Endothelial cell of hepatic sinusoid (primary cell): Measurements from ENCODE around the gene CLCN2.

ENCODE experiments used
- in situ Hi-C: cut with HindIII; loops from 2 replicates; pipeline ENCODE4 v1.10.0; 2017; ENCODE audit warnings: low sequenced_read_pairs

CLCN2 gene

DNA sequence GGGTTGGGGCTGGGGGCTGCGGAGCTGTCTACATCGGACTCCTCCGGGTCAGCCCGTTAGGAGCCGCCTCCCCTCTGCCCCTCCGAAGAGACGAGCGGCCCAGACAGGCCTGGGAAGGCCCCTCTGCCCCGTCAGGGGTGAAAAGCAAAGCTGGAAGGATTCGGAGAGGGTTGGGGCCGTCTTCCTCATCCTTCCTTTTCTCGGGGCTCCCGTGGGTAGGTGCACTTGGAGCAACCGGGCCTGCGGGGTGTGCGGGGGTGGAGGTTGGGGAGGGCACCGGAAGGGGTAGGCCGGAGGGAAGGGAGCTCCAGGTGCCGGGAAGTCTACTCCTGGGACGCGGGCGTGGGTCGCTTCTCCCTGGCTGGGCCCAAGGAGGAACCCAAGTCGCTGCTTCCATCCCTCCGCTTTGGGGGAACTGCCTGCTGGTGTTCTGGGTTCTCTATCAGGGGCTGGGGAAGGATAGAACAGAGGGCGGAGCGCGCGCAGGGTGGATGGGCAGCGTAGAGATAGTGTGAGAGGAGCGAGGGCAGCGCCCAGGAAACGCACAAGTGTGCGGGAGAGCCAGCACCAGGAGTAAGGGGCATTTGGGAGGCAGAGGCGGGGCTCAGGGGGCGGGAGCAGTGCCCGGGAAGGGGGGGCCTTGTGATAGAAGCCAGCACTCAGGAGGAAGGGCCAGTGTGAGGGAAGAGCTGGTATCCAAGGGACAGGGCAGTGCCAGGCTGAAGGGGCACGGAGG is 695 bp upstream of the CLCN2 start:
- in situ Hi-C loops = no loop called here

DNA sequence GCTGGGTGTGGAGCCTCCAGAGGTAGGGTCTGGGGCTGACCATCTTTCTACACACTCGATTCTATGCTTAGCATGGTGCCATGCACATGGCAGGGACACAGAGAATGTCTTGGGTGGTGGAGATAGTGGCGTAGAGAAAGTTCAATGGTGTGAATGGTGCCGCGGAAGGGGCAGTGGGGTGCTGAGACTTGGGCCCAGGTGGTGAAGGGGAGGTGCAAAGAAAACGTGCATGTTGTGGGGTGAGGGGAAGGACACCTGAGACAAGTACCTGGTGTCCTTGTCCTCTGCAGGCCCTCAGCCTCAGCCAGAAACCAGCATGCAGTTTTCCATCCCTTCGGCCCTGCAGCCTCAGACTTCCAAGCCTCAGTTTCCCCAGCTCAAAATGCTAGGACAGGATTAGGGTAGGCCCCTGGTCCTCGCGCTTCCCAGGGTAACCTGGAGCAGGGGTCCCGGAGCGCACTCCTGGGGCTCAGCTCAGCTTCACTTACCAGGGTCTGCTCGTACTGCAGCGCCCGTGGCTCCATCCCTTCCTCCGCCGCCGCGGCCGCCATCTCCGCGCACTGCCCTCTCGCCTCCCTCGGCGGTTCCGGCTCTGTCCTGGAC is 375 bp downstream of the CLCN2 start:
- in situ Hi-C loops = no loop called here

DNA sequence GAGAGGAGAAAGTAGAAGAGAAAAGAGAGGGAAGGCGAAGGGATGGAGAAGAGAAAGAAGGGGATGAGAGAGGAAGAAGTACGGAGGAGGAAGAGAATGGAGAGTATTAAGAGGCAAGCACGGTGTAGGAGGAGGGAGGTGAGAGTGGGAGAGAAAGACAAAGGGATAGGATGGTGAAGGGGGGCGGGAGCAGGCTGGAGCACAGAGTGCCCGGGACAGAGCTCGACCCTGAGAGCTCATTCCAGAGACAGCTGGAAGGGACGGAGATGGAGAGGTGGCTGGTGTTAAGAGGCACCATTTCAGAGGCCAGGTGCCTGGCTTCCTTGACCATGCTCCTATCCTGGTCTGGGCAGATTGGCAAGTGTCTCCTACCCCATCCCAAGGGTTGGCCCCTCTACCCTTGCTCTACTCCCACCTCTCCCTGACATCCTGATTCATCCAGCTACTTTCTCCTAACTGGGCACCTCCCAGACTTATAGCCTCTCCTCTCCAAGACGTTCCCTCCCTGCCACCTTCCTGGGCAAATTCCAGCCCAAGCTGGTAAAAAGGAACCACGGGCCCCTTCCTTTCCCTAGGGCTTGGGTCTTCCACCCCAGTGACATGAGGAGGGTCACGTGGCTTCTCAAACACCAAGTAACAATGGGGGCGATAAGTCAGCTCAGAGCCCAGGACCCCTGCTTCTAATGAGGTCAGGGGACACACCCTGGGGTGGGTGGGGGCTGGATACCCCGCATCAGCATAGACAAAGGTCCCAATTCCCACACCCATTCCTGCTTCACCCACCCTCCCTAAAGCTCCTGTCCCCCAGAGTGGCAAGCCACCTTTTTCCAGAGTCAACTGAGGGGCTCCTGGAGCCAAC is 1.1 kb downstream of the CLCN2 start:
- in situ Hi-C loops = no loop called here

DNA sequence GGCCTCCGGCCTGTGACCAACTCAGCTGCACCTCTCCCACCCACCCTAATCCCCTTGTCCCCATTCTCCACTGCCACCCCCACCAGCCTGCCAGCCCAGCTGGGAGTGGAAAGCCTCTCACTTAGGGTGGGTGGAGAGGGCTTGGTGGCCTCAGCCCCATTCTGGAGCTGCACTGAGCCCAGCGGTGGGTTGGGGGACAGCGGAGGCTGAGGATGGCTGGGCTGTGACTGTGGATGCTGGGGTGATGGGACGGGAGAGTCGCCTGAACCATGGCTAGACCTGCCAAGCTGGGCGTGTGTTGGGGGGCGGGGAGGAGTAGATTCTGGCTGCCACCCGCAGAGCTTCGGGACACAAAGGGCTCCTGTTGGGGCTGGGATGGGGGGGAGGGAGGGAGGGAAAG is 1.8 kb downstream of the CLCN2 start:
- in situ Hi-C loops = no loop called here

DNA sequence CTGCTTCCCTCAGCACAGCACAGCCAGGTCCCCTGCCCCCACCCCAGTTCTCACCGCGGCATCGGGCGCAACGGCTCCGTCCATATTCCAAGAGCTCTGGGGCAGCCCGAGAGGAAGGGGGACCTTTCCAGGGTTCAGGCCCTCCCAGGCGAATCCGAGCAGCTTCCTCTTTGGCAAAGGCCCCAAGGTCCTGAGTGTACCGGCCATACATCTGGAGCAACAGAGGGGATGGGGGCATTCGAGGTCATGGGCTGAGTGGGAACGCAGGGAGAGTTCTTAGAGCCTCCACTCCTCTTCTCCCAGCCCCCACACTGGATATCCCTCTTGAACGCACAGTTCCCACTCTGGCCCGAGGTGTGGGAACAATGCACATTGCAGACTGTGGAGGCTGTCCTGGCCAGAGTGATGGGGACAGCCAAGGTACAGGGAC is 2.5 kb downstream of the CLCN2 start:
- in situ Hi-C loops = no loop called here

DNA sequence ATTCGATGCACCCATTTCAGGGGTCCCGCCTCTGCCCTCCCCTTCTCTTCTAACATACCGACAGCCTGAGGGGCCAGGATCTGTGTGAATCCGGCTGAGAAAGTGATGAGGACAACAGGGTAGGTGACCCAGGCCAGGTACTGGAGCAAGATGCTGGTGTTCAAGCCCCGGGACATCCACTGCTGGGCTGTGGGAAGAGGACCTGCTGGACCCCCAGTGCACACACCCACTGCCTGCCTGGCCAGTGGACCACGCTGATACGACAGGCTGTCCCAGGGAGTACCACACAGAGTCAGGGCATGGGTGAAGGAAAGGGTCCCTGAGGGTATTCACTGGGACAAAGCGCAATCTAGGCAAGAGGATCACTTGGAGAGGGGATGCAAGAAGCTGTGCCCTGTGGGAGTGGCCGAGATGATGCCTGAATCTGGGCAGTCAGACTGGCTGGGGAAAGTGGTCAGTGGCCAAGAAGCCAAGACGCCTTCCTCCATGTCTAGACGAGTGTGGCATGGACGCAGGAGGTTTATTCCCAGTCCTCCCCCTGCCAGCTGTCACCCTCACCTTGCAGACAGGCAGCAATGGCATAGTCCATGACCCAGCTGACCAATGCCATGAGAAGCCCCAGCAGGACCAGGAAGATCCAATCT is 3.2 kb downstream of the CLCN2 start:
- in situ Hi-C loops = no loop called here

DNA sequence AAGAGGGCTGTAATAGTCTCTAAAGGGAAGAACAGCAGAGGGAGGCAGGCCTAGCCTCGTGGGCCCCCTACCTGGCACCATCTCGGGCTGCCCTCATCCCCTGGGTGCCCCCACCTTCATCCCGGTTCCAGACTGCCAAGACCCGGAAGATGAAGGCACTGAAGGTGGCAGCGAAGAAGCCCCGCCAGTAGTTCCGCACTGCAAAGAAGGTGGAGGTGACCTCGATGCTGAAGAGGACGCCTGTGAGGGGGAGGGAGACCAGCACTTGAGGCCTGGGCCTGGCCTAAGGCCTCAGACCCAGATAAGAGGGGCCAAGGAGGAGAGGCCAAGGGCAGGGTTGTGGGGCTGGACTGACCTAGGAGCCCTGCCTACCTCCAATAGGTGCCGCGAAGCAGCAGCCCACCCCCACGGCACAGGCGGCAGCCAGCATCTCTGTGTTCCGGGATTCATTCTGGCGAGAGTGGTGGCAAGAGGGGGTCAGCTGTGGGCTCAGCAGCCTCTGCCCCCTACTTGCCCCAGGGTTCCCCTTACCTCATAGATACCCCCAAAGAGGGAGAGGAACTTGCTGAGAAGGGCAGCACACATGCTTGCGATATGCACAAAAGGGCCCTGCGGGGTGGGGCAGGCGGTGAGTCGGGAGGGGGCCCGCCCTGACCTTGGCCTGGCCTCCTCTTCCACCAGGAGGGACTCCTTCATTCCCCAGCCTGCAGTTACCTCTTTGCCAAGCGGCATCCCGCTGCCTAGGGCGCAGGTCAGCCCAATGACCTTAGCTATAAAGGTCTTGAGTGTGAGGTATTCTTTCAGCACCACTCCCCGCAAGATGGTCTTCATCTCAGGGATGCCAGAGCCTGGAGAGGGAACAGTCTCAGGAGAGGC is 3.9 kb downstream of the CLCN2 start:
- in situ Hi-C loops = no loop called here

DNA sequence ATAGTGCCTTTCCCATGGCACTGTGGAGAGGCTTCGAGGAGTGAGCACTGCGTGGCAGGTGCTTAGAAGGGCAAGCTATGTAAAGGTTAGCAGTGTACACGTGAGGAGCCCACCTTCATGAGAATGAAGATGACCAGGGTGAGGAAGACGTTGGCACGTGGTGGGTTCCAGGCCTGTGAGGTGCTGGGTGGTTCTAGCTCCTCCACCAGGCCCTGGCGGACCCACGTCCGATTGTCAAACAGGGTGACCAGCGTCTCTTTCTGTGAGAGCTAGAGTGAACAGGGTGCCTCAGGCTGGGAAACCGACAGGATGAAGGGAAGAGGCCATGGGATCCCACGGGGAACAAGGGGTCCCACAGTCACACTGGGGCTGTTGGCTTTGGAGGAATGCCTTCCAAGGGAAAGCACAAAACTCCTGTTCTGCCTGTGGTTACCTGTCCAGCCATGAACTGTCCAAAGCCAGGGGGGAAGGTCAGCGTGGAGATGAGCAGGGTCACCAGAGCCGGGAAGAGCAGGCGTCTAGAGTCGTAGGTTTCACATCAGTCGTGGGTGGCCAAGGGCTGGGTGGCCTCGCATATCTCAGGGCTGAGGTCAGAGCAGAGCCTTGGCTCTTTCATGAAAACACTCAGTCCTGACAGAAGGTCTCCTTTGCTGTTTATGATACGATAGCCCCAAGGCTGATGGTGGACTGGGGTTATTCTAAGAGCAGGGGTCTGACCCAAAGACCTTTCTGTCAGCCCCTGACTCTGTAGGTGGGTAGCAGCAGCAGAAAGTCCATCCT is 6.0 kb downstream of the CLCN2 start:
- in situ Hi-C loops = no loop called here

DNA sequence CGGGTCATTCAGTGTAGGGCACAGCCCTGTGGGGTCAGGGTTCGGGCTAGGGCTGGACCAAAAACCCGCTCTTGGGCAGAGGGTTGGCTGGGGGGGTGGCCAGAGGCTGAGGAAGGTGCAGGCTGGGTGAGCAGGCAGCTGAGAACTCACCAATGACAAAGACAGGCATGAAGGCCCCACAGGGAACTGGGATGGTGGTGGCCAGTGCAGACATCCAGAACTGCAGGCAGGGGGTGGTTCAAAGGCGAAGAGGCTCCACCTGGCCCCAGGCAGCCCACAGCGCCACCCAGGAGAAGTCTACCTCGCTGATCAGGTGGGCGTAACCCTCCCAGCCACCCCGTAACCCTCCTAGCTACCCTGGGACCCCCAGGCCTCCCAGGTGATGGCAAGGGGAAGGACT is 6.7 kb downstream of the CLCN2 start:
- in situ Hi-C loops = no loop called here

DNA sequence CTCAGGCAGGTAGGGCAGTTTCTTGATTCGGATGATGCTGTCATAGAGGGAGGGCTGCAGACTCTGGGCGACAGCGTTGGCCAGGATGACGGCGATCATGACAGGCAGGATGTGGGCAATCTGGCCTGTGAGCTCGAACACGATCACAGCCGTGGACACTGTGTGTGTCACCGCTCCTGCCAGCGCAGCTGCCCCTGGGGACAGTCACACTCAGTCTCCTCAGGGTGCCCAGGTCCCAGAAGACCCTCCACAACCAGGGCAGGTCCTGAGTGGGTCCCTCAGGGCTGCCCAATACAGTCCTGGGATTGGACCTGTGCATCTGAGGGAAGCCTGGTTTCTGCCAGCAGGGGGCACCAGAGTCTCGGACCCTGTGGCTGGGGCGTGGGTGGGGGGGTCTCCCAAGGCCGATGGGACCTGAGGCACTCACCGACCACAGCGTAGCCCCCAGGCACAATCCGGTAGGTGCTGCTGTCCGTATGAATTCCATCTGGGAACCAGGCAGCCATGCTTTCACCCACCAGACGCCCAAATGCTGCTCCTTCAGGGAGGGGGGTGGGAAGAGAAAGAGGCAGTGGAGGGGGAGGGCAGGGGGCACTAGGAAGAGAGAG is 7.2 kb downstream of the CLCN2 start:
- in situ Hi-C loops = no loop called here

DNA sequence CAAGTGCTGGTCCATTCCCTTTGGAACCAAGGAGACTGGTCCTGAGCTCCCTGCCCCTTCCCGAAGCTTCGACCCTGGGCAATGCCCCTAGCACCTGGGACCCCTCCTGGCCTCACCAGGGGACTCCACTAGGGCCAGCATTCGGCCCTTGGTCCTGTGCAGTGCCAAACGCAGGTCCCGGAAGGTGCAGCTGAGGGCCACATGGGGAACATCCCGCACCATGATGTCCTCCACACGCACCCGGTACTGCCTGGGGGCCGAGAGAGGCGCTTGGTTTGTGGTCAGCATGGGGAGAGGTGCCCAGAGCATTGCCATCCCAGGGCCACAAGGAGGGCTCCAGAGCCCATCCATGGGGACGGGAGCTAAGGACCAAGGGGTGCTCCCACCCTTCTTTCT is 7.9 kb downstream of the CLCN2 start:
- in situ Hi-C loops = no loop called here

DNA sequence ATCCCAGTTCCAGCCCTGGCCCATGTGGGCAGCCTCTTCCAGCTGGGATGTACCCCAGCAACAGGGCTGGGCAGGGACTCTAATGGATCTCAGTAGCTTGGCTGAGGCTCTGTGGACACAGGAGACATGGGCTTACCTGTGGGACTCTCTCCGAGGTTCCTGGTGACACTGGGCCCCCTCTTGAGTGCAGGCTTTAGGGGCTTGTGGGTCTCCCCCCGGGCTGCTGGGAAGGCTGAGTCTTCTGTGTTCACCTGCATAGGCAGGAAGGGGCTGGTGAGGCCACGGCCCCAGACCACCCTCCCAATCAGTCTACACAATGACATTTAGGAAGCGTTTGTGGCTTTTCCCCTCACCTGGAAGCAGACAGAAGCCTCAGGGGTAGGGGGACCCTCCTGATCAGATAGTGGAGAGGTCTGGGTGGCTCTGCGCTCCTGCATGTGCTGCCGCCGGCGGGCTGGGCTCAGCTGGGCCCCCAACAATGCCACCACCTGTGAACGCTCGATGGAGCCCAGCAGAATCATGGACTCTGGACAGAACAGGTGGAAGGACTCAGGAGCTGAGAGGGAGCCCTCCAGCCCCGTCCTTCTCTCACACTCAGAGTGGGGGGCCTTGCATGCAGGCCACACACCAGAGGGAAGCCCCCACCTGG is 8.4 kb downstream of the CLCN2 start:
- in situ Hi-C loops = no loop called here

DNA sequence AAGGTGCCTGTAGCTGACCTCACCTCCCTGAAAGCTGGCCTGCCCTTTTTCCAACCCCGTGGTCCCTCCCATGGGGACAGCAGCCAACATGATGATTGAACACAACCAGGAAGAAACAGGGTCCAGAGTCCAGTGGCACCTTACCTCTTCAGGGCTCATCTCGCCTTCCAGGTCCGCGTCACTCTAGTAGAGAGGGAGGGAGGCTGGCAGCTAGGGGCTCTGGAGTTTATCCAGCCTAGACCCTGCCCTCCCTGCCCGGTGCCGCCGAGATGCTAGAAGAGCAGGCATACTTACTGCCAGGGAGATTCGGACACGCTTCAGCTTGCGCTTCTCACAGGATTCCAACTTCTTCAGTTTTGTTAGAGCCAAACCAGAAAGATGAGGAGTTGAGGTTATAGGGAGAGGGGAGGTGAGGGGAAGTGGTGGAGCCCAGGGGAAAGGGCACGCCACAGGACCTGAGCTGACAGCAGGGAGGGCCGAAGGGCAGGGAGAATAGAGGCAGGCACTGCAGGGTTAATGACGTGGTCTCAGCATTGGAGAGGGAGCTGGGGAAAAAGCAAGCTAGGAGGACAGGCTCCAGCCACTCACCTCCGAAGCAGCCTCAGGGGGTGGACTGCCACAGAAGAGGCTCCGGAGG is 9.1 kb downstream of the CLCN2 start:
- in situ Hi-C loops = no loop called here

DNA sequence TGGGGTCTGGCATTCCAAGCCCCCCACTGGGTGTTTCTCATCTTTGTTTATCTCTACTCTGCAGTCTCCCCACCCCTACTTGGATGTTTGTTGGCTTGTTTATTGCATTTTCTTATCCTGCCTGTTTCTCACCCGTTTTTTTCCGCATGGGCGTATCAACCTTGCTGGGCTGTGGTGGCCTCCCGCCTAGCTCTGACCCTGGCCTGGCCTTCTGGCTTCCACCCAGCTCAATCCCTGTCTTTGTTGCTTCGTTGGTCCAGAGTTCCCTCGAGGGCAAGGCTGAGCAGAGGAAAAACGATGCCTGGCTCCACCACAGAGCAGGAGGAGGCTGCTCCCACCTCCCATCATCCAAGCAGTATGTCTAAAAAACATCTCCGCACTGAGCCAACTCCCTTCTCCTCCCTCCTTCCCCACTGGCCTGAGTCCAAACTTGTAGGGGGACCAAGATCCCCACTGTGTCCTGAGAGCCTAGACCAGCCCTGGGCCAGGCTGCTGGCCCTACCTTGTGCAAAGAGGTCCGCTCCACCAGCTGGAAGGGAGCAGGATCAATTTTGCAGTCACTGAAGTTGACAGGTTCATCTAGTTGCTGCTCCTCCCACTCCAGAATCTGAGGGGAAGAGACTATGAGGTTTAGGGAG is 9.8 kb downstream of the CLCN2 start:
- in situ Hi-C loops = no loop called here

DNA sequence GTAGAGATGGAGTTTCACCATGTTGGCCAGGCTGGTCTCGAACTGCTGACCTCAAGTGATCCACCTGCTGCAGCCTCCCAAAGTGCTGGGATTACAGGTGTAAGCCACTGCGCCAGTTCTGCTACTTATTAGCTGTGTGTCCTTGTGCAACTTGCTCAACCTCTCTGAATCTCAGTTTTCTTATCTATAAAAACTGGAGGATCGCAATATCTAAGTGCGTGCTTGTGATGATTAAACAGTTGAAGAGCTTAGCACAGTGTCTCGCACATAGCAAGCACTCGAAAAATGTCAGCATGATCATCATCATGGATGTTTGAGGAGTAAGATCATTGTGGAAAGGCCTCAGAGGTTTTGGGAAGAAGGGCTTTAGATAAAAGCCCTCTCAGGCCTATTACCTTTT is 10.8 kb downstream of the CLCN2 start:
- in situ Hi-C loops = no loop called here

DNA sequence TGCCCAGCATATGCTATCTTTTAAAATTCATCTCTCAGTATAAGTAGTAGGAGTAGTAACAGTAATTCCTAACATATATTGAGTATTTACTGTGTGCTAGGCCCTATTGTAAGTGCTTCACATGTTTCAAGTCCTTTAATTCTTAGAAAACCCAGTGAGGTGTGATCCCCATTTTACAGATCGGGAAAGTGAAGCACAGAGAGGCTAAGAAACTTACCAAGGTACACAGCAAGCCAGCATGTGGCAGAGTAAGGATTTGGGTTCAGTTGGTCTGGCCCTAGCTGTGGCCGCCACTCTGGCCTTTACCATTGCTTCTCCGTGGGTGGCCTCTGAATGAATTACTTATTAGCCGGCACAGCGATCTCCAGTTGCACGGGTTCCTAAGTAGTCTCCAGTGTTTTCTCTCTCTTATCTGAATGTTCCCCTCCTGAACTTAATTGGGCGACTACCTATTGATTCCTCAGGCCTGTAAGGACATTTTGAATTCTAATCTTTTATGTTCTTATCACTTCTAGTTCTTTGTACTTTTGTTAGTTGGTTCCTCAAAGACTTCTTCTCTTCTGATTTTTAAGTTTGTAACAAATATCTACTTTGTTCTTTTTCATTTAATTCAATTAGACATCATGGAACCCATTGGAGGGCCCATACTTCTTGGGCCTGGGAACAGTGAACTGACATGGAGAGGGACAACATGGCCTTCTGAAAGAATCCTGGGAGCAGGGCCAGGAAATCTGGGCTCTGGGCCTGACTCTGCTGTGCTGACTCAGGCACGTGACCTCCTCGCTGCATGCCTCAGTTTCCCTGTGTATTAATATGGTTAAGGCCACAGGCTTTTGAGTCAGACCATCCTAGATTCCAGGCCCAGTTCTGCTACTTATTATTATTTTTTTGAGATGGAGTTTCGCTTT is 11.6 kb downstream of the CLCN2 start:
- in situ Hi-C loops = no loop called here

DNA sequence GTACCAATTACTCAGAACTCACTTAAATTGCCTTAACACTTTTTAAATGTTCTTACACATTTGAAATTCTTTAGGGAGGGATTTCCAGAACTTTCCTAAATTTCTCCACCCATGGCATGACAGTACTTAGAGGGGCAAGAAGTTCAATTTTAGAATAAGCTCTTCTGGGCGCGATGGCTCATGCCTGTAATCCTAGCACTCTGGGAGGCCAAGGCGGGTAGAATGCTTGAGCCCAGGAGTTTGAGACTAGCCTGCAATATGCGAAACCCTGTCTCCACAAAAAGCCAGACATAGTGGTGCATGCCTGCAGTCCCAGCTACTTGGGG is 13.4 kb downstream of the CLCN2 start:
- in situ Hi-C loops = no loop called here
